ENCODE measurements around the gene ASPDH. TPM values are rescaled to one million over a fixed set of nuclear protein-coding genes. Genes with fewer than 3 reads are reported as not detected.

Gene ASPDH
- total RNA-seq, 1 experiment from 2014 or later: not detected

DNA sequence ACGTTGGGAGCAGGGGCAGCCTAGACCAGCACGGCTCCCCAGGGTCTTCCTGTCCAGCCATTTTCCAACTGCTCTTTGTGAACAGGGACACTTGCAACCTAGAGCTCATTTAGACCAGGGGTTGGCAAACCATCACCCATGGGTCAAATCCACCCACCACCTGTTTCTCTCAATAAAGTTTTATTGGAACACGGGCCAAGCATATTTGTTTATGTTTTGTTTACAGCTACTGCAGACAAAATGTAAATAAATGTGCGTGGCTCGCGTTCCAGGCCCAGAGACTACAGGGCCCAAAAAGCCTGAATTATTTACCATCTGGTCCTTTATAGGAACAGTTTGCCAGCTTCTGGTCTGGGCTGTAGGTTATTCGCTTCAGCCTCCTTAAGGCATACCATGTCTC is 50.7 kb downstream of the ASPDH start:
- no peaks in the 10 kb centered on the region for H3K36me3 Mint-ChIP-seq
- CTCF ChIA-PET: interaction anchor here (0.8 to 2.3 kb wide), 4 partner anchors 74 to 106 kb away, joined by 3 to 11 read pairs (median 6); partner anchors contain the start of gene POLD1
- POLR2A ChIA-PET: interaction anchor here (1.0 kb wide), 1 partner anchor 95 kb away, joined by 4 read pairs; no protein-coding TSS in a partner anchor
- ATAC-seq: no peak
- TF ChIP-seq EMX1 (CRISPR knock-in tag; IDR thresholded peaks at IDR 0.05): no peak
- no peak for TF ChIP-seq HMGXB4 (CRISPR knock-in tag; IDR thresholded peaks at IDR 0.05)
- no peak for TF ChIP-seq JAZF1 (CRISPR knock-in tag; IDR thresholded peaks at IDR 0.05)
- TF ChIP-seq RELA (CRISPR knock-in tag; IDR thresholded peaks at IDR 0.05; ENCODE audit: borderline replicate concordance): no peak
- TF ChIP-seq GRHL2 (CRISPR knock-in tag; IDR thresholded peaks at IDR 0.05; ENCODE audit: insufficient replicate concordance, severe bottlenecking): no peak
- TF ChIP-seq ZNF423 (CRISPR knock-in tag; IDR thresholded peaks at IDR 0.05): no peak
- TF ChIP-seq, protein P1, sequence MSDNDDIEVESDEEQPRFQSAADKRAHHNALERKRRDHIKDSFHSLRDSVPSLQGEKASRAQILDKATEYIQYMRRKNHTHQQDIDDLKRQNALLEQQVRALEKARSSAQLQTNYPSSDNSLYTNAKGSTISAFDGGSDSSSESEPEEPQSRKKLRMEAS (CRISPR knock-in tag; IDR thresholded peaks at IDR 0.05): no peak
- no peak for TF ChIP-seq CDX4 (CRISPR knock-in tag; IDR thresholded peaks at IDR 0.05; ENCODE audit: borderline replicate concordance)
- TF ChIP-seq PRRX2 (CRISPR knock-in tag; IDR thresholded peaks at IDR 0.05): no peak
- peaks cover 7% of the 10 kb centered on the region for H3K4me1 Mint-ChIP-seq
- H3K4me3 Mint-ChIP-seq: no peak overlapping the region
- no peak for DNase-seq (ENCODE audit: low spot score)
- no peaks in the 10 kb centered on the region for H3K9me3 Mint-ChIP-seq
- no peaks in the 10 kb centered on the region; the same call in none of the 2 replicates for H3K27me3 Mint-ChIP-seq (ENCODE audit: low read depth)
- H3K27ac Mint-ChIP-seq: no peak overlapping the region

Other genes with a start within 250 kb of the ASPDH start
- 8.5 to 10.1 TPM (median 10.0 TPM) in 3 replicates for gene KCNC3, start 184.5 kb downstream of the ASPDH start, total RNA-seq (2021)
- gene NAPSA, start 148.3 kb downstream of the ASPDH start, total RNA-seq (2021): 2.4 to 3.1 TPM (median 2.7 TPM) in 3 replicates
- gene NR1H2, start 137.5 kb downstream of the ASPDH start, total RNA-seq (2021): 40.5 to 45.8 TPM (median 41.0 TPM) in 3 replicates
- gene POLD1, start 129.6 kb downstream of the ASPDH start, total RNA-seq (2021): 163 to 179 TPM (median 178 TPM) in 3 replicates
- 3.1 to 4.7 TPM (median 3.7 TPM) in 3 replicates for gene SPIB, start 95.0 kb downstream of the ASPDH start, total RNA-seq (2021)
- gene MYBPC2, start 81.0 kb downstream of the ASPDH start, total RNA-seq (2021): 2.6 to 5.4 TPM (median 5.0 TPM) in 3 replicates
- gene EMC10, start 37.4 kb downstream of the ASPDH start, total RNA-seq (2021): 114 to 120 TPM (median 114 TPM) in 3 replicates
- 8.2 to 17.1 TPM (median 15.3 TPM) in 3 replicates for gene GARIN5A, start 37.1 kb downstream of the ASPDH start, total RNA-seq (2021)
- 4.0 to 4.3 TPM (median 4.0 TPM) in 3 replicates for gene JOSD2, start 2.7 kb downstream of the ASPDH start, total RNA-seq (2021)
- 10.0 to 11.0 TPM (median 10.9 TPM) in 3 replicates for gene LRRC4B, start 54.5 kb upstream of the ASPDH start, total RNA-seq (2021)
- 14.6 to 21.7 TPM (median 20.1 TPM) in 3 replicates for gene SYT3, start 126.0 kb upstream of the ASPDH start, total RNA-seq (2021)
- gene C19orf81, start 135.5 kb upstream of the ASPDH start, total RNA-seq (2021): 22.4 to 24.5 TPM (median 22.9 TPM) in 3 replicates
- 3.9 to 8.7 TPM (median 5.0 TPM) in 3 replicates for gene SHANK1, start 205.9 kb upstream of the ASPDH start, total RNA-seq (2021)
- gene CLEC11A, start 209.5 kb upstream of the ASPDH start, total RNA-seq (2021): 7.6 to 9.5 TPM (median 8.2 TPM) in 3 replicates

Data from WTC11 (cell line).